Measurements from ENCODE around the gene PARVA.

Gene PARVA

DNA sequence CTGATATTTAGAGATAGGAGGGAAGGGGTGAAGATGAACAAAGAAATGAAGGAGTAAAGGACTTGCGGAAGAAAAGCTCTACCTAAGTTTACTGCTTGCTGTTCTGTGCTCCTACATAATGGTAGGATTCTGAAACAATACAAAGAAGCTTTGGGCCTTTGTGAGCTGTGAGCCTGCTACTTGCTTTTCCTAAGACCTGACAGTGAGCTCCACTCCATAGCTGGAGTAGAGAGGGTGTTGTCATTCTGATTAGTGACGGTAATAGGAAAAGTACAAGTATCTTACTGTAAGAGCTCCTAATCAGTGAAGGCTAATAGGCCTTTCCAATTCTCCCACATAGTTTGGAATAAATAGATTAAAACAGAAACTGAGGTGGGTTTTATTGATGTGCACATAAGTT, 75.9 kb downstream of the PARVA start:
- no peak for TF ChIP-seq CTCF (IDR thresholded peaks at IDR 0.05)

GRCh38 chr11:12454782-12455181, 77.4 kb downstream of the PARVA start:
- TF ChIP-seq CTCF (IDR thresholded peaks at IDR 0.05), result no peak

GRCh38 chr11:12455938-12456337, 78.6 kb downstream of the PARVA start:
- TF ChIP-seq CTCF (IDR thresholded peaks at IDR 0.05), result no peak

GRCh38 chr11:12456651-12457579, 79.5 kb downstream of the PARVA start:
- TF ChIP-seq CTCF (IDR thresholded peaks at IDR 0.05), result no peak

DNA sequence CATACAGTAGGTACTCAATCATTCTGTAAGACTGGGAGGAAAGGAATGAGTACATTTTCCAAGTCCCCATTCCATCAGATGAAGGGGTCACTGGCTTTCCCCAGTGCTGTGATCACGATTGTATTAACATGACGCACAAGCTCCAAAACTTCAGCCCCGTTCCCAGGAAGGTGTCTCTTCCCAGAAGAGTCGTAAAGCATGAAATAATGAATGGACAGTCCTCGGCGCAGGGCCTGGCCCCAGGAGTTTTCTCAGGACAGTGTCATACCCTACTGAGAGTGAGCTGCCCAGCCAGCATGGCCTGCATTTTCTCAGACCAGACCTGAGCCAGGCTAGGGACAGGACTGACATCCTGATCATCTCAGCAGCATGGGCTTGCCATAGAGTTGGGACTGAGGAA, 80.7 kb downstream of the PARVA start:
- no peak for TF ChIP-seq CTCF (IDR thresholded peaks at IDR 0.05)

- TF ChIP-seq CTCF (IDR thresholded peaks at IDR 0.05), result no peak
Measured at GRCh38 chr11:12459374-12459773, 82.0 kb downstream of the PARVA start.

DNA sequence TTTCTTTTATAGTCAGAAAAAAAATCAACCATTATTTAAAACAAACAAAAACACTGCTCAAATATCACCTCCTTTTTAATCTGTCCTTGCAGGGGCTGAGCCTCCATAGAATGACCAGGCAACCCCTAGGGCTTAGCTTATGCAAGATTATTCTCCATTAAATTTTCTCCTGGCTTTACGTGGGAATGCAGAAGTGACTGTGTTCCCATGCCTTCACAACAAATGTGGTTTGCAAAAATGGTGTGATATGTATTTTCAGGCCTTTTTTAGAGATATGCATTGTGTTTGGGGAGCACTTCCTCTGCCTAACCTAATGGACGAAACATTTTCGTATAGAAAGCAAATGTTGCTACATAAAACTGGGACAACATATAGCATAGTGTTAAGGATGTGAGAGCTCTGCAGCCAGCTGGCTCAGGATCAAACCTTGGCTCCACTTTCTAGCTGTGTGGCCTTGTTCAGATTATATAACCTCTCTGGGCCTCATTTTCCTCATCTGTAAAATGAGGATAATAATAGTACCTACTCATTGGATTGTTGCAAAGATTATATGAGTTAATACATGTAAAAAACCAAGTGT, 82.6 kb downstream of the PARVA start:
- no peak for TF ChIP-seq CTCF (IDR thresholded peaks at IDR 0.05)
